ENCODE results near the gene FBRS. TPM values are rescaled to one million over a fixed set of nuclear protein-coding genes. Genes with fewer than 3 reads are reported as not detected.

FBRS gene
- total and polyA plus RNA-seq, 10 of the 15 experiments (the other 5 are each of a cell fraction or from before 2014, with no cell fraction given) = 0.45 to 87.6 (median 14.6) TPM

- TF ChIP-seq EED (IDR thresholded peaks at IDR 0.05; ENCODE audit: low read depth) (no peak), ZNF274 (IDR thresholded peaks at IDR 0.05; ENCODE audit: insufficient read depth, insufficient read length) (no peak), RUNX3 (IDR thresholded peaks at IDR 0.05; ENCODE audit: low read length) (no peak), BHLHE40 (IDR thresholded peaks at IDR 0.05; ENCODE audit: borderline replicate concordance in 1 of 2, low read depth in 2 of 2, low read length in 1 of 2) (no peak), RFX5 (IDR thresholded peaks at IDR 0.05; ENCODE audit: low read depth, low read length) (no peak)
Measured at GRCh38 chr16:30711712-30712111, 53.5 kb downstream of the FBRS start (continued).

GRCh38 chr16:30715750-30716445 lies 57.7 kb downstream of the FBRS start:
- H2AFZ ChIP-seq (ENCODE audit: control insufficient read depth, low read depth, low read length) = no peak overlapping the region
- FAIRE-seq (peak; percentile 72), DNase-seq (ENCODE audit: low read depth, low spot score) (no peak), ATAC-seq (peak; percentile 75)
- ChIA-PET POLR2A (interaction anchor here (1.0 to 1.5 kb wide), 2 partner anchors 14 to 21 kb away, joined by 3 to 4 read pairs; no protein-coding TSS in a partner anchor), SMC1A (ENCODE audit: uncharacterized antibody, unreplicated experiment) (no interaction called here), CTCF (interaction anchor here (0.6 kb wide), 1 partner anchor 75 kb away, joined by 3 read pairs; no protein-coding TSS in a partner anchor), RAD21 (ENCODE audit: unreplicated experiment) (no interaction called here)
- no TSS peak for BruUV-seq (replicated peaks)
- H3K4me2 ChIP-seq (ENCODE audit: control insufficient read depth, insufficient read depth) = no peak overlapping the region
- no peaks in the 10 kb centered on the region; the same call in 1 of the 2 replicates for H3K4me1 ChIP-seq (ENCODE audit: control insufficient read depth, insufficient read depth, low read length)
- TF ChIP-seq SIX5 (IDR thresholded peaks at IDR 0.05; ENCODE audit: low read depth, low read length, severe bottlenecking) (no peak), BHLHE40 (IDR thresholded peaks at IDR 0.05; ENCODE audit: borderline replicate concordance in 1 of 2, low read depth in 2 of 2, low read length in 1 of 2) (no peak), EZH2 (IDR thresholded peaks at IDR 0.05; ENCODE audit: borderline replicate concordance, control insufficient read depth, low read depth, low read length) (no peak), NBN (IDR thresholded peaks at IDR 0.05) (no peak), ZZZ3 (IDR thresholded peaks at IDR 0.05; ENCODE audit: control insufficient read depth, insufficient read length, low read depth) (no peak), ZNF622 (IDR thresholded peaks at IDR 0.05) (no peak), NFYB (IDR thresholded peaks at IDR 0.05; ENCODE audit: insufficient read depth, low read depth, low read length) (no peak), CREB1 (IDR thresholded peaks at IDR 0.05; ENCODE audit: low read depth) (no peak), SUZ12 (IDR thresholded peaks at IDR 0.05; ENCODE audit: unreplicated experiment) (no peak), RUNX3 (IDR thresholded peaks at IDR 0.05; ENCODE audit: low read length) (0 out of 2 replicates have a peak, but pooled peaks have one; percentile 13), TARDBP (IDR thresholded peaks at IDR 0.05; ENCODE audit: borderline replicate concordance) (no peak), KLF5 (IDR thresholded peaks at IDR 0.05; ENCODE audit: partially characterized antibody) (no peak), PML (IDR thresholded peaks at IDR 0.05; ENCODE audit: low read length) (no peak), ZNF217 (IDR thresholded peaks at IDR 0.05) (no peak)
- TF ChIP-seq, protein P1, sequence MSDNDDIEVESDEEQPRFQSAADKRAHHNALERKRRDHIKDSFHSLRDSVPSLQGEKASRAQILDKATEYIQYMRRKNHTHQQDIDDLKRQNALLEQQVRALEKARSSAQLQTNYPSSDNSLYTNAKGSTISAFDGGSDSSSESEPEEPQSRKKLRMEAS (IDR thresholded peaks at IDR 0.05; ENCODE audit: low read depth, low read length) = no peak
- TF ChIP-seq, protein P2, sequence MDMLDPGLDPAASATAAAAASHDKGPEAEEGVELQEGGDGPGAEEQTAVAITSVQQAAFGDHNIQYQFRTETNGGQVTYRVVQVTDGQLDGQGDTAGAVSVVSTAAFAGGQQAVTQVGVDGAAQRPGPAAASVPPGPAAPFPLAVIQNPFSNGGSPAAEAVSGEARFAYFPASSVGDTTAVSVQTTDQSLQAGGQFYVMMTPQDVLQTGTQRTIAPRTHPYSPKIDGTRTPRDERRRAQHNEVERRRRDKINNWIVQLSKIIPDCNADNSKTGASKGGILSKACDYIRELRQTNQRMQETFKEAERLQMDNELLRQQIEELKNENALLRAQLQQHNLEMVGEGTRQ (IDR thresholded peaks at IDR 0.05; ENCODE audit: borderline replicate concordance, low read depth, low read length) = no peak
- TF ChIP-seq, protein P3, sequence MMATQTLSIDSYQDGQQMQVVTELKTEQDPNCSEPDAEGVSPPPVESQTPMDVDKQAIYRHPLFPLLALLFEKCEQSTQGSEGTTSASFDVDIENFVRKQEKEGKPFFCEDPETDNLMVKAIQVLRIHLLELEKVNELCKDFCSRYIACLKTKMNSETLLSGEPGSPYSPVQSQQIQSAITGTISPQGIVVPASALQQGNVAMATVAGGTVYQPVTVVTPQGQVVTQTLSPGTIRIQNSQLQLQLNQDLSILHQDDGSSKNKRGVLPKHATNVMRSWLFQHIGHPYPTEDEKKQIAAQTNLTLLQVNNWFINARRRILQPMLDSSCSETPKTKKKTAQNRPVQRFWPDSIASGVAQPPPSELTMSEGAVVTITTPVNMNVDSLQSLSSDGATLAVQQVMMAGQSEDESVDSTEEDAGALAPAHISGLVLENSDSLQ (IDR thresholded peaks at IDR 0.05) = 0 out of 2 replicates have a peak, but pooled peaks have one; percentile 20
- H4K20me1 ChIP-seq (ENCODE audit: control insufficient read depth, insufficient read depth) = no peaks in the 10 kb centered on the region
- intact Hi-C loops (cut with micrococcal nuclease; ENCODE audit: unreplicated experiment) (no loop called here), in situ Hi-C loops (cut with MboI) (no loop called here)
- H3K9me3 ChIP-seq (replicated peaks; ENCODE audit: control insufficient read depth, insufficient read depth, low read length) = no peaks in the 10 kb centered on the region
- peaks cover 40 to 60% of the 10 kb centered on the region in 2 experiments for H3K36me3 ChIP-seq (ENCODE audit: control insufficient read depth in 2 of 2, insufficient read depth in 2 of 2, low read length in 1 of 2)
- H3K79me2 ChIP-seq (ENCODE audit: control insufficient read depth, insufficient read depth, low read length) = no peaks in the 10 kb centered on the region; the same call in none of the 2 replicates
- H3K27me3 ChIP-seq (replicated peaks in 1 of 2; ENCODE audit: control insufficient read depth in 2 of 2, insufficient read depth in 2 of 2, low read length in 1 of 2) = no peaks in the 10 kb centered on the region
- H3K4me3 ChIP-seq = no peak overlapping the region
- H3K27ac ChIP-seq (ENCODE audit: control insufficient read depth, insufficient read depth) = no peak overlapping the region
- no peak overlapping the region for H3K9ac ChIP-seq (ENCODE audit: control insufficient read depth, insufficient read depth, low read length)
- 63% methylated on average over 16 of the region's 17 CpGs for WGBS (ENCODE audit: insufficient coverage, insufficient replicate concordance, low lambda C conversion rate, missing lambda C conversion rate)
